PC-9 (cell line): ENCODE data around the gene RFX7. TPM values are rescaled to one million over a fixed set of nuclear protein-coding genes. Genes with fewer than 3 reads are reported as not detected.

Source experiments
- BruUV-seq: library from RNA; stranded (reverse); fragments of 400-500 nt; replicated peaks from 2 replicates; lab custom pipeline; 2021; lab: Mats Ljungman, UMichigan
- CTCF ChIA-PET: fragments of 300-600 bp; sonication (Branson Sonifier 250); formaldehyde crosslinking; loops from one replicate; lab custom pipeline; 2022; ENCODE audit warnings: antibody characterized with exemption; lab: Charles Lee
- POLR2A ChIA-PET: fragments of 300-600 bp; sonication (Branson Sonifier 250); formaldehyde crosslinking; loops from one replicate; lab custom pipeline; 2022; ENCODE audit warnings: antibody characterized with exemption; ENCODE audit not compliant: unreplicated experiment; lab: Charles Lee
- DNase-seq, 2 experiments: peaks; one replicate each; pipeline versions ENCODE4 v3.0.0 to v3.0.0-alpha.2; 2015 to 2022; ENCODE audit warnings: mixed read lengths in 1 of 2
- H2AFZ ChIP-seq: fragments of 200-600 bp; sonication (generic); 2 replicates; pipeline ENCODE4 v1.8.1; 2017; ENCODE audit warnings: antibody characterized with exemption
- H3F3A ChIP-seq: fragments of 200-600 bp; sonication (generic); 2 replicates; pipeline ENCODE4 v1.8.1; 2017; ENCODE audit warnings: antibody characterized with exemption, mild to moderate bottlenecking, low read depth; ENCODE audit not compliant: insufficient read depth
- H3K27ac ChIP-seq: fragments of 200-600 bp; sonication (generic); 2 replicates; pipeline ENCODE4 v1.6.1; 2016; ENCODE audit warnings: mixed run types
- H3K27me3 ChIP-seq: fragments of 200-600 bp; sonication (generic); 2 replicates; pipeline ENCODE4 v1.6.1; 2016; ENCODE audit warnings: low read depth, mixed run types; ENCODE audit not compliant: insufficient read depth
- H3K36me3 ChIP-seq: fragments of 200-600 bp; sonication (generic); 2 replicates; pipeline ENCODE4 v1.6.1; 2016; ENCODE audit warnings: low read depth, mixed run types
- H3K4me1 ChIP-seq: fragments of 200-600 bp; sonication (generic); replicated peaks from 2 replicates; pipeline ENCODE4 v1.6.1; 2016; ENCODE audit warnings: mixed run types; ENCODE audit not compliant: insufficient read depth
- H3K4me2 ChIP-seq: fragments of 200-600 bp; sonication (generic); 2 replicates; pipeline ENCODE4 v1.6.1; 2017; ENCODE audit warnings: mixed run types
- H3K4me3 ChIP-seq: fragments of 200-600 bp; sonication (generic); 2 replicates; pipeline ENCODE4 v1.6.1; 2016; ENCODE audit warnings: mixed run types
- H3K79me2 ChIP-seq: fragments of 200-600 bp; sonication (generic); 2 replicates; pipeline ENCODE4 v1.6.1; 2017; ENCODE audit warnings: low read depth, mixed run types
- H3K9me2 ChIP-seq: fragments of 200-600 bp; sonication (generic); 2 replicates; pipeline ENCODE4 v1.8.1; 2017; ENCODE audit warnings: mild to moderate bottlenecking; ENCODE audit not compliant: insufficient read depth
- H3K9me3 ChIP-seq: fragments of 200-600 bp; sonication (generic); 2 replicates; pipeline ENCODE4 v1.8.1; 2016; ENCODE audit warnings: low read depth; ENCODE audit not compliant: insufficient read depth
- H4K20me1 ChIP-seq: fragments of 200-600 bp; sonication (generic); 2 replicates; pipeline ENCODE4 v1.8.1; 2017; ENCODE audit not compliant: insufficient read depth
- EZH2 ChIP-seq: fragments of 200-600 bp; sonication (generic); IDR thresholded peaks from 2 replicates; pipeline ENCODE4 v1.8.0; 2017; ENCODE audit warnings: antibody characterized with exemption, low read depth
- intact Hi-C: fragments of 100-400 bp; cut with micrococcal nuclease; formaldehyde crosslinking; loops from one replicate; pipeline ENCODE4 v1.10.0; 2022; ENCODE audit not compliant: unreplicated experiment
- total RNA-seq: library from RNA; stranded (reverse); gene quantifications from 2 replicates; pipeline ENCODE4 v1.2.3, GENCODE V29; 2021
- TF ChIP-seq, protein P1 (sequence below): fragments of 200-600 bp; sonication (generic); conservative IDR thresholded peaks from 2 replicates; pipeline ENCODE4 v1.6.1; 2017; ENCODE audit warnings: mixed run types, antibody characterized with exemption, mild to moderate bottlenecking, moderate library complexity

RFX7 gene
- total RNA-seq, 1 experiment from 2014 or later: 24.6 TPM

GRCh38 chr15:56228854-56229253 is 14.8 kb downstream of the RFX7 start:
- H3K4me1 ChIP-seq: no peaks in the 10 kb centered on the region
- no peaks in the 10 kb centered on the region for H3K27me3 ChIP-seq
- peaks cover 3% of the 10 kb centered on the region; the same call in 1 of the 2 replicates for H3K9me3 ChIP-seq
- H2AFZ ChIP-seq: no peak overlapping the region
- peaks cover 13% of the 10 kb centered on the region; the same call in 1 of the 2 replicates for H3K79me2 ChIP-seq
- no peak for TF ChIP-seq EZH2
- TF ChIP-seq, protein P1, sequence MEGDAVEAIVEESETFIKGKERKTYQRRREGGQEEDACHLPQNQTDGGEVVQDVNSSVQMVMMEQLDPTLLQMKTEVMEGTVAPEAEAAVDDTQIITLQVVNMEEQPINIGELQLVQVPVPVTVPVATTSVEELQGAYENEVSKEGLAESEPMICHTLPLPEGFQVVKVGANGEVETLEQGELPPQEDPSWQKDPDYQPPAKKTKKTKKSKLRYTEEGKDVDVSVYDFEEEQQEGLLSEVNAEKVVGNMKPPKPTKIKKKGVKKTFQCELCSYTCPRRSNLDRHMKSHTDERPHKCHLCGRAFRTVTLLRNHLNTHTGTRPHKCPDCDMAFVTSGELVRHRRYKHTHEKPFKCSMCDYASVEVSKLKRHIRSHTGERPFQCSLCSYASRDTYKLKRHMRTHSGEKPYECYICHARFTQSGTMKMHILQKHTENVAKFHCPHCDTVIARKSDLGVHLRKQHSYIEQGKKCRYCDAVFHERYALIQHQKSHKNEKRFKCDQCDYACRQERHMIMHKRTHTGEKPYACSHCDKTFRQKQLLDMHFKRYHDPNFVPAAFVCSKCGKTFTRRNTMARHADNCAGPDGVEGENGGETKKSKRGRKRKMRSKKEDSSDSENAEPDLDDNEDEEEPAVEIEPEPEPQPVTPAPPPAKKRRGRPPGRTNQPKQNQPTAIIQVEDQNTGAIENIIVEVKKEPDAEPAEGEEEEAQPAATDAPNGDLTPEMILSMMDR: no peak
- no peaks in the 10 kb centered on the region for H4K20me1 ChIP-seq
- H3K9me2 ChIP-seq: no peaks in the 10 kb centered on the region
- no peak overlapping the region for H3K4me3 ChIP-seq
- intact Hi-C loops: no loop called here
- no TSS peak for BruUV-seq
- CTCF ChIA-PET: no interaction called here
- H3K27ac ChIP-seq: no peak overlapping the region
- H3K36me3 ChIP-seq: no peaks in the 10 kb centered on the region
- no peak overlapping the region for H3K4me2 ChIP-seq
- no peaks in the 10 kb centered on the region for H3F3A ChIP-seq
- POLR2A ChIA-PET: no interaction called here
- no peak for DNase-seq

GRCh38 chr15:56228352-56228751 is 15.3 kb downstream of the RFX7 start:
- Histone ChIP-seq H3K27me3 (no peaks in the 10 kb centered on the region), H3F3A (no peaks in the 10 kb centered on the region), H2AFZ (no peak overlapping the region), H3K79me2 (peaks cover 8% of the 10 kb centered on the region; the same call in 1 of the 2 replicates), H3K4me2 (no peak overlapping the region), H4K20me1 (no peaks in the 10 kb centered on the region), H3K36me3 (no peaks in the 10 kb centered on the region), H3K4me1 (no peaks in the 10 kb centered on the region), H3K9me2 (no peaks in the 10 kb centered on the region), H3K27ac (no peak overlapping the region), H3K9me3 (no peaks in the 10 kb centered on the region), H3K4me3 (no peak overlapping the region)
- CTCF ChIA-PET: no interaction called here
- no TSS peak for BruUV-seq
- POLR2A ChIA-PET: no interaction called here
- TF ChIP-seq, protein P1: no peak
- TF ChIP-seq EZH2: no peak
- intact Hi-C loops: no loop called here
- DNase-seq: no peak

- intact Hi-C loops: no loop called here
- Histone ChIP-seq H2AFZ (no peak overlapping the region), H3K4me2 (no peak overlapping the region), H3K9me2 (no peaks in the 10 kb centered on the region), H3K27me3 (no peaks in the 10 kb centered on the region), H3K9me3 (no peaks in the 10 kb centered on the region), H4K20me1 (no peaks in the 10 kb centered on the region), H3K79me2 (peaks cover 8% of the 10 kb centered on the region; the same call in 1 of the 2 replicates), H3F3A (no peaks in the 10 kb centered on the region), H3K36me3 (0 out of 2 replicates have a peak, but pooled peaks cover under 1% of the 10 kb centered on the region), H3K27ac (no peak overlapping the region), H3K4me3 (no peak overlapping the region), H3K4me1 (no peaks in the 10 kb centered on the region)
- DNase-seq: no peak
- TF ChIP-seq, protein P1: no peak
- no peak for TF ChIP-seq EZH2
- BruUV-seq: no TSS peak
- ChIA-PET CTCF (no interaction called here), POLR2A (no interaction called here)
Observed at GRCh38 chr15:56227780-56228179, 15.9 kb downstream of the RFX7 start.
